ENCODE measurements around the gene MYOM3.

GRCh38 chr1:24020025-24020424, 91.9 kb downstream of the MYOM3 start:
- TF ChIP-seq EP300 (IDR thresholded peaks at IDR 0.05) (no peak), POLR2A (IDR thresholded peaks at IDR 0.05; ENCODE audit: low read length) (no peak), MAX (IDR thresholded peaks at IDR 0.05) (no peak), ZSCAN20 (CRISPR knock-in tag; IDR thresholded peaks at IDR 0.05) (no peak), ESRRA (IDR thresholded peaks at IDR 0.05; ENCODE audit: borderline replicate concordance, low read length) (no peak), HDAC2 (IDR thresholded peaks at IDR 0.05) (no peak), JUNB (IDR thresholded peaks at IDR 0.05) (no peak), ATOH8 (CRISPR knock-in tag; IDR thresholded peaks at IDR 0.05; ENCODE audit: low read depth) (no peak), RAD21 (conservative IDR thresholded peaks at IDR 0.05 in 1 of 2, IDR thresholded peaks at IDR 0.05 in 1 of 2) (no peak), KDM1A (IDR thresholded peaks at IDR 0.05; ENCODE audit: low read depth) (no peak)
- TF ChIP-seq, protein P1, sequence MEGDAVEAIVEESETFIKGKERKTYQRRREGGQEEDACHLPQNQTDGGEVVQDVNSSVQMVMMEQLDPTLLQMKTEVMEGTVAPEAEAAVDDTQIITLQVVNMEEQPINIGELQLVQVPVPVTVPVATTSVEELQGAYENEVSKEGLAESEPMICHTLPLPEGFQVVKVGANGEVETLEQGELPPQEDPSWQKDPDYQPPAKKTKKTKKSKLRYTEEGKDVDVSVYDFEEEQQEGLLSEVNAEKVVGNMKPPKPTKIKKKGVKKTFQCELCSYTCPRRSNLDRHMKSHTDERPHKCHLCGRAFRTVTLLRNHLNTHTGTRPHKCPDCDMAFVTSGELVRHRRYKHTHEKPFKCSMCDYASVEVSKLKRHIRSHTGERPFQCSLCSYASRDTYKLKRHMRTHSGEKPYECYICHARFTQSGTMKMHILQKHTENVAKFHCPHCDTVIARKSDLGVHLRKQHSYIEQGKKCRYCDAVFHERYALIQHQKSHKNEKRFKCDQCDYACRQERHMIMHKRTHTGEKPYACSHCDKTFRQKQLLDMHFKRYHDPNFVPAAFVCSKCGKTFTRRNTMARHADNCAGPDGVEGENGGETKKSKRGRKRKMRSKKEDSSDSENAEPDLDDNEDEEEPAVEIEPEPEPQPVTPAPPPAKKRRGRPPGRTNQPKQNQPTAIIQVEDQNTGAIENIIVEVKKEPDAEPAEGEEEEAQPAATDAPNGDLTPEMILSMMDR (IDR thresholded peaks at IDR 0.05), result no peak
- TF ChIP-seq, protein P2, sequence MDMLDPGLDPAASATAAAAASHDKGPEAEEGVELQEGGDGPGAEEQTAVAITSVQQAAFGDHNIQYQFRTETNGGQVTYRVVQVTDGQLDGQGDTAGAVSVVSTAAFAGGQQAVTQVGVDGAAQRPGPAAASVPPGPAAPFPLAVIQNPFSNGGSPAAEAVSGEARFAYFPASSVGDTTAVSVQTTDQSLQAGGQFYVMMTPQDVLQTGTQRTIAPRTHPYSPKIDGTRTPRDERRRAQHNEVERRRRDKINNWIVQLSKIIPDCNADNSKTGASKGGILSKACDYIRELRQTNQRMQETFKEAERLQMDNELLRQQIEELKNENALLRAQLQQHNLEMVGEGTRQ (IDR thresholded peaks at IDR 0.05), result no peak

All from A549 (cell line).